ENCODE measurements around the gene MPV17L2.
"Not testable (repeated sequence)": the region's sequence is repeated elsewhere in the genome, so short reads cannot be mapped to it uniquely, and the experiment has no call there.

MPV17L2 gene

GRCh38 chr19:18194554-18195238 lies 1.7 kb downstream of the MPV17L2 start:
- H3K27ac Mint-ChIP-seq, result peak overlapping the region; percentile 93
- peak overlapping the region; percentile 76 for H3K4me3 Mint-ChIP-seq
- no peaks in the 10 kb centered on the region for H3K27me3 Mint-ChIP-seq
- no peaks in the 10 kb centered on the region for H3K9me3 Mint-ChIP-seq
- peaks cover 30% of the 10 kb centered on the region for H3K4me1 Mint-ChIP-seq
- ATAC-seq, result no peak
- H3K36me3 Mint-ChIP-seq, result peaks cover 22% of the 10 kb centered on the region

- no peak overlapping the region for H3K27ac Mint-ChIP-seq
These were observed 3.5 kb downstream of the MPV17L2 start for GRCh38 chr19:18196511-18196845.

DNA sequence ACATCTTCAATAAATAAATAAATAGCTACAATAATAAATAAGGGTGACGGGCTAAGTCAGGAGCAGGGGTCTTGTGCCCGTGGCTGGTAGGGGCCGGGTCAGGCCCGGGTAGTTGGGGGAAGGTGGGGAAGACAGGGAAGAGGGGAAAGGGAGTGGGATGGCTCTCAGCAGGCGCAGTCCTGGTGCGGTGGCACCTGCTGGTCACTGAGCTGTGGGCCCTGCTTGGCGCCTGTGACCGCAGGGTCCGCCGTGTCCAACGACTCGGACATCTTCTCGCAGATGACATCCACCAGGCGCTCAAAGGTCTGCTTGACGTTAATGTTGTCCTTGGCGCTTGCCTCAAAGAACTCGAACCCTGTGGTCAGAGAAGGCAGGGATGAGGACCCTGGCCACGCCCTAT lies 4.3 kb downstream of the MPV17L2 start:
- H3K4me3 Mint-ChIP-seq, result no peak overlapping the region
- peaks cover 39% of the 10 kb centered on the region for H3K4me1 Mint-ChIP-seq
- H3K27ac Mint-ChIP-seq, result no peak overlapping the region
- H3K9me3 Mint-ChIP-seq, result no peaks in the 10 kb centered on the region
- H3K27me3 Mint-ChIP-seq, result no peaks in the 10 kb centered on the region
- no peak for ATAC-seq
- peaks cover 28% of the 10 kb centered on the region for H3K36me3 Mint-ChIP-seq

More at GRCh38 chr19:18196511-18196845, 3.5 kb downstream of the MPV17L2 start:
- H3K36me3 Mint-ChIP-seq, result peaks cover 24% of the 10 kb centered on the region
- ATAC-seq, result no peak
- H3K4me1 Mint-ChIP-seq, result peaks cover 37% of the 10 kb centered on the region
- H3K9me3 Mint-ChIP-seq, result no peaks in the 10 kb centered on the region
- H3K27me3 Mint-ChIP-seq, result no peaks in the 10 kb centered on the region
- no peak overlapping the region for H3K4me3 Mint-ChIP-seq

- Mint-ChIP-seq H3K4me1 (peaks cover 45% of the 10 kb centered on the region), H3K9me3 (no peaks in the 10 kb centered on the region), H3K36me3 (peaks cover 28% of the 10 kb centered on the region), H3K27ac (no peak overlapping the region), H3K27me3 (no peaks in the 10 kb centered on the region), H3K4me3 (no peak overlapping the region)
- no peak for ATAC-seq
These were observed 4.9 kb downstream of the MPV17L2 start for GRCh38 chr19:18197941-18198340.

DNA sequence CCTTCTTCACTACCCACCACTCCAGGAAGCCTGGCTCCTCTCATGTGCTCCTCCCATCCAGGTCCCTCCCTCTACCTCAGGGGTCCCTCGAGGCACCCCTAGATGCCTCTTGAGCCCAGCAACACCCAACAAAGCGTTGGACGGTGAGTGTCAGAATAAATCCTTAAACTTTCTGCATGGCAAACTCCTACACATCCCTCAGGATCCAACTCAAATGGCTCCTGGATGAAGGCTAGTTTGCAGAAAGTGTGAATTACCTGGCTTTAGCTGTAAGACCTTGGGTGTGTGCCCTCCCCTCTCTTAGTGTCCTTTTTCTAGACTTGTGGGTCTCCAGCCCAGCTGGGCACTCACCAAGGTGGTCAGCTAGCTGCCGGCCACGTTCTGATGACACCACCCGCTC lies 5.4 kb downstream of the MPV17L2 start:
- Mint-ChIP-seq H3K4me3 (no peak overlapping the region), H3K27me3 (no peaks in the 10 kb centered on the region), H3K27ac (peak overlapping the region; percentile 4), H3K4me1 (peaks cover 49% of the 10 kb centered on the region), H3K36me3 (peaks cover 28% of the 10 kb centered on the region), H3K9me3 (no peaks in the 10 kb centered on the region)
- ATAC-seq, result no peak

GRCh38 chr19:18202397-18202777 lies 9.4 kb downstream of the MPV17L2 start:
- Mint-ChIP-seq H3K9me3 (no peaks in the 10 kb centered on the region), H3K4me3 (peak overlapping the region; percentile 55), H3K27me3 (no peaks in the 10 kb centered on the region), H3K4me1 (peaks cover 40% of the 10 kb centered on the region), H3K27ac (no peak overlapping the region), H3K36me3 (peaks cover 17% of the 10 kb centered on the region)
- no peak for ATAC-seq

- peaks cover 15% of the 10 kb centered on the region for H3K36me3 Mint-ChIP-seq
- peak overlapping the region; percentile 81 for H3K27ac Mint-ChIP-seq
These were observed 9.9 kb downstream of the MPV17L2 start for GRCh38 chr19:18202778-18203407.

GRCh38 chr19:18203408-18203862 lies 10.4 kb downstream of the MPV17L2 start:
- peaks cover 2% of the 10 kb centered on the region for H3K27me3 Mint-ChIP-seq
- peaks cover 41% of the 10 kb centered on the region for H3K4me1 Mint-ChIP-seq
- H3K9me3 Mint-ChIP-seq, result no peaks in the 10 kb centered on the region
- peak overlapping the region; percentile 86 for H3K4me3 Mint-ChIP-seq
- H3K36me3 Mint-ChIP-seq, result peaks cover 10% of the 10 kb centered on the region
- H3K27ac Mint-ChIP-seq, result peak overlapping the region; percentile 81
- ATAC-seq, result peak; percentile 25

More at GRCh38 chr19:18202778-18203407, 9.9 kb downstream of the MPV17L2 start:
- Mint-ChIP-seq H3K4me1 (peaks cover 40% of the 10 kb centered on the region), H3K9me3 (no peaks in the 10 kb centered on the region), H3K4me3 (peak overlapping the region; percentile 86), H3K27me3 (no peaks in the 10 kb centered on the region)
- no peak for ATAC-seq

DNA sequence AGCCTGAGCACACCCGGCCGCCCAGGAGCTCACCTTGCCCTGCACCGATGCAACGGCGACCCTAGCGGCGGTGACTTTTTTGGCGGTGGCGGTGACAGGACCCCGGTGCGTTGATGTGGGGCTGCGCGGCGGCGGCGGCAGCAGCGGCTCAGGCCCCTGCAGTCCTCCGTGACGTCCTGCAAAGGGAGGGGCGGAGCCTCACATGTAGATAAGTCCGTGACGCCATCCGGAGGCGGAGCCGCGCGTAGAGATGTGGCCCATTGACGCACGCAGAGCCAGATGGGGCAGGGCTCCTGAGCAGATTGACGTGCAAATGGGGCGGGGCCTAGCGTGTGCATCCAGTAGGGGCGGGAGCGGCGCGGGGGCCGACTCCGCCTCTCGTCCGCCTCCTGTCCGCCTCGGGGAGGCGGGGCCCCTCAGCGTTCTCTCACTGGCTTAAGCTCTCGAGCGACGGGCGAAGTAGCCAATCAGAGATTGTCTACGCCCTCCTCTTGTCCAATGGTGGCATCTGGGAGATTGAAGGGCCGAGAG lies 10.9 kb downstream of the MPV17L2 start, which contains the start of gene RAB3A:
TSS of gene RAB3A (minus strand) at position 180 of the 531 bp plus-strand sequence. CDS start 1,302 bp downstream, outside the sequence.
- Mint-ChIP-seq H3K9me3 (no peaks in the 10 kb centered on the region), H3K27ac (peak within 1 kb of the TSS; percentile 81), H3K27me3 (peaks cover 6% of the 10 kb centered on the region), H3K4me3 (peak within 1 kb of the TSS; percentile 86), H3K4me1 (peaks cover 44% of the 10 kb centered on the region), H3K36me3 (peaks cover 6% of the 10 kb centered on the region)
- peak; percentile 96 for ATAC-seq

DNA sequence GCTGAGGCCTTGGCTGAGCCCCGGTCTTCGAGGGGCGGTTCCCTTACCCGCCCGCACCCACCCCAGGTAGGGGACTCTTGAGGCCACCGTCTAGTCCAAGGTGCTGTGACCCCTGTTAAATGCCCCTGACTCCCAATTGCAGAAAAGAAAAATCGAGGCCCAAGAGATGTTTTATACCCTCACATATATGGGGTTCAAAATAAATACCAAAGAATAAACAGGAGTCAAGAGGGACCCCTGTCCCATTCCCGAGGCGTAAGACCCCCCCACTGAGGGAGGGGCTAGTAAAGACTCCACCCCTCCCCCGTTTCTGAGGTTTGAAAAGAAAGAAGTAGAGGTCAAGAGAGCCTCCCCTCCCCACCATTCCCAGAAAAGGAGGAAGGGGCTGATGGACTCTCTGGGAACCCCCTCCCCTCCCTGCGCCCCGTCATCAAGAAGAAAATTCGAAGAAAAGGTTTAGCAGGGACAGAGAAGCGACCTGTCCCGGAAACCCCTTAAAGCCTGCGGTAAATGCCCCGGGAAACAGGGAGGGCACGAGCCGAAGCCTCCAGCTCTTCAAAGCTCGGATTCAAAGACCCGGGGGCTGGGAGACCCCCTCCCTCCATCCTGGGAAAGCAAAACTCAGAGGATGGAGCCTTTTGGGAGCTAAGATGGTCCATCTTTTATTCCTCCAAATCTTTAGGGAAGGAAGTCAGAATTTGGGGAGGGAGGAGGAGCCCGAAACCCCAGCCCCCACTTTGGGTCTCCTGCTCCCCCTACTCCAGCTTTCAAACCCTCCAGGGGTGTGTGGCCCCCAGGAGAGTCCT lies 11.6 kb downstream of the MPV17L2 start:
- ATAC-seq, result peak; percentile 31
- H3K4me3 Mint-ChIP-seq, result peak overlapping the region; percentile 86
- peaks cover 44% of the 10 kb centered on the region for H3K4me1 Mint-ChIP-seq
- H3K9me3 Mint-ChIP-seq, result no peaks in the 10 kb centered on the region
- H3K36me3 Mint-ChIP-seq, result peaks cover 6% of the 10 kb centered on the region
- peak overlapping the region; percentile 81 for H3K27ac Mint-ChIP-seq
- H3K27me3 Mint-ChIP-seq, result peaks cover 9% of the 10 kb centered on the region

DNA sequence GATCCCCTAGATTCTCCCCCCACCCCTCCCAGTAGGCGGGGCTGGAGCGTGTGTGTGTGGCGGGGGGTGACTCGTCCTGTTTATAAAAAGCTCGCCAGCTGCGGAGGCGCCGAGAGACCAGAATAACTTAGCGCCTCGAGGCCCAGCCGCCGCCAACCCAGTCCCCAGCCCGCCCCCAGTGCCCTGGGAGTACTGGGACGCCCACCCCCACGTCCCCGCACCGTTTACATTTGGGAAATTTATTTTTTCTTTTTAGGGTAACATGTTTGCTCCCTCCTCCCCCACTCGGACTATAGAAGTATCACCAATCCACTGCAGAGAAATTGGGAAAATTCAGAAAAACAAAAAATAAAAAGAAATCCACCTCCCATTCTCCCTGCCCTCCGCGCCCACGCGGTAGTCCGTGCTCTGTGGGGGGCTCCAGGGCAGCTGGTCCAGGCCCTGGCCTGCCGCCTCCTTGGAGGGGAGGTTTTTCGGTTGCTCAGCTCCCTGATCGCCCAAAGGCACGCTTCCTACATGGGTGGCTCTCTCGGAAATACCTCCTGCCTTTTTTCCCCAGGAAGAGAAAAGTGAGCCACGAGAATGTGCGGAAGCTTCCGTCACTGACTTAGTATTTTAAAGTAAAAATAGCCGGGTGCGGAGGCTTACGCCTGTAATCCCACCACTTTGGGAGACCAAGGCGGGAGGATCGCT lies 12.3 kb downstream of the MPV17L2 start:
- Mint-ChIP-seq H3K9me3 (no peaks in the 10 kb centered on the region), H3K27me3 (peaks cover 17% of the 10 kb centered on the region), H3K4me3 (peak overlapping the region; percentile 86), H3K27ac (peak overlapping the region; percentile 81), H3K4me1 (peaks cover 44% of the 10 kb centered on the region), H3K36me3 (peaks cover 6% of the 10 kb centered on the region)
- peak; percentile 13 for ATAC-seq

- peaks cover 23% of the 10 kb centered on the region for H3K27me3 Mint-ChIP-seq
- no peak overlapping the region for H3K27ac Mint-ChIP-seq
- ATAC-seq, result no peak
- peaks cover 6% of the 10 kb centered on the region for H3K36me3 Mint-ChIP-seq
- peaks cover 40% of the 10 kb centered on the region for H3K4me1 Mint-ChIP-seq
- no peaks in the 10 kb centered on the region for H3K9me3 Mint-ChIP-seq
- no peak overlapping the region for H3K4me3 Mint-ChIP-seq
These were observed 13.0 kb downstream of the MPV17L2 start for GRCh38 chr19:18206018-18206417.

DNA sequence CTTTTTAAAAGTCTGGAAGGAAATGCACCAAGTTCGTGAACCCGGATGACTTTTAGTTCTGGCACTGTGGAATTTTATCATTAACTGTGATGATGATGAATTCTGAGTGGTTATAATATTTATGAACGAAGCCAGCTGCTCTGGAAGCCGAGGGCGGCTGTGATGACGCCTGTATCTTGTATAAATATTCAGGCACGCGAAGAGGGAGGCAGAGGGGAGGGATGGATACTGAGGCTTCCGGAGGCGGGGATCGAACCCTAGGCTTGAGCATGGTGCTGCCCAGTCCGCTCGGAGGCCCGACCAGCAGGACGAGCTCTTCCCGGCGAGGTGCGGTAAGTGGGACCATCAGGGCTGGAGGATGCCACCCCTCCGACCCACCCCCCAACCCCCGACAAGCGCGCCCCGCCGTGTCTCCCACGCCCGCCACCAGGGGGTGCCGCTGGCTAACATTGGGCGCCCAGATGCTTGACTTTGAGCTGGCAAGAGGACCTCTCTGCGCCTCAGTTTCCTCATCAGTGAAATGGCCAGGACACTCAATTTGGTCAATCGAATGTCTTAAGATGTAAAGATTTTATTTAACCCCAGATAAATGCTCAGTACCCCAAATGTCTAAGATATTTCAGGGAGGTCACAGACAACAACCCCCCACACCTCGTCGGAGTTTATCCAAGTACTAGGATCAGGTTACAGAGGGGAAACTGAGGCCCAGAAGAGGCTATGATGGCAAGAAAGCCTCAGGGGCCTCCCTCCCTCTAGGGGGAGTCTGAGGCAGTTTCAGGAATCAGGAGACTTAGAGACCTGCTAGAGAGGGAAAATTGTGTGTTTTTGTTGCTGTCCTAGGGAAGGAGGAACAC lies 15.3 kb downstream of the MPV17L2 start:
- H3K4me3 Mint-ChIP-seq, result no peak overlapping the region
- no peak for ATAC-seq
- no peaks in the 10 kb centered on the region for H3K36me3 Mint-ChIP-seq
- peaks cover 19% of the 10 kb centered on the region for H3K4me1 Mint-ChIP-seq
- no peaks in the 10 kb centered on the region for H3K9me3 Mint-ChIP-seq
- peak overlapping the region; percentile 33 for H3K27ac Mint-ChIP-seq
- H3K27me3 Mint-ChIP-seq, result peaks cover 34% of the 10 kb centered on the region

- H3K36me3 Mint-ChIP-seq, result not testable (repeated sequence)
These were observed 16.9 kb downstream of the MPV17L2 start for GRCh38 chr19:18209912-18210311.

More at GRCh38 chr19:18209912-18210311, 16.9 kb downstream of the MPV17L2 start:
- not testable (repeated sequence) for ATAC-seq, H3K4me3 Mint-ChIP-seq, H3K9me3 Mint-ChIP-seq, H3K27ac Mint-ChIP-seq, H3K4me1 Mint-ChIP-seq
- peaks cover 43% of the 10 kb centered on the region for H3K27me3 Mint-ChIP-seq

Data from stimulated activated memory B cell treated with anti-CD40 and anti-IgM and Interleukin-4, amounts not matched to agents 10 μg/mL and 1 μg/mL and 100 μg/mL, for 72 hours (primary cell).